PC-3 (cell line): ENCODE data around the gene SLC35D2. TPM values are rescaled to one million over a fixed set of nuclear protein-coding genes. Genes with fewer than 3 reads are reported as not detected.

Experiments used
- ATAC-seq: fragments of 200-7000 bp; cut with Tn5 transposase; 2 replicates; pipeline ENCODE4 v1.9.1; 2020; ENCODE audit warnings: mild to moderate bottlenecking, moderate library complexity
- BruUV-seq: library from RNA; stranded (reverse); fragments of 400-500 nt; replicated peaks from 2 replicates; lab custom pipeline; 2021; lab: Mats Ljungman, UMichigan
- CTCF ChIA-PET: fragments of 300-600 bp; sonication (Branson Sonifier 250); formaldehyde crosslinking; loops from one replicate; lab custom pipeline; 2022; ENCODE audit warnings: antibody characterized with exemption; lab: Charles Lee
- POLR2A ChIA-PET: fragments of 300-600 bp; sonication (Branson Sonifier 250); formaldehyde crosslinking; loops from one replicate; lab custom pipeline; 2022; ENCODE audit warnings: antibody characterized with exemption; ENCODE audit not compliant: unreplicated experiment; lab: Charles Lee
- DNase-seq: peaks from one replicate; pipeline ENCODE4 v3.0.0-alpha.2; 2015
- H2AFZ ChIP-seq: fragments of 300-600 bp; sonication (generic); 2 replicates; pipeline ENCODE4 v1.6.0; 2016; ENCODE audit warnings: antibody characterized with exemption, low read length
- H3F3A ChIP-seq: fragments of 300-600 bp; sonication (generic); one replicate; pipeline ENCODE4 v1.6.0; 2017; ENCODE audit warnings: antibody characterized with exemption, low read length, control low read depth, mild to moderate bottlenecking; ENCODE audit not compliant: unreplicated experiment
- H3K27ac ChIP-seq: fragments of 300-600 bp; sonication (generic); 2 replicates; pipeline ENCODE4 v1.5.1; 2016; ENCODE audit warnings: mild to moderate bottlenecking, low read length
- H3K27me3 ChIP-seq: fragments of 300-600 bp; sonication (generic); 2 replicates; pipeline ENCODE4 v1.6.1; 2016; ENCODE audit warnings: low read length, mixed read lengths
- H3K36me3 ChIP-seq: fragments of 300-600 bp; sonication (generic); 2 replicates; pipeline ENCODE4 v1.6.1; 2016; ENCODE audit warnings: low read depth, mixed run types, low read length, mixed read lengths
- H3K4me1 ChIP-seq: fragments of 300-600 bp; sonication (generic); 2 replicates; pipeline ENCODE4 v1.5.1; 2016; ENCODE audit warnings: low read length; ENCODE audit not compliant: insufficient read depth
- H3K4me2 ChIP-seq: fragments of 300-600 bp; sonication (generic); 2 replicates; pipeline ENCODE4 v1.6.0; 2016; ENCODE audit warnings: low read length
- H3K4me3 ChIP-seq: fragments of 300-600 bp; sonication (generic); 2 replicates; pipeline ENCODE4 v1.5.1; 2016; ENCODE audit warnings: mild to moderate bottlenecking, low read length, mixed read lengths
- H3K79me2 ChIP-seq: fragments of 300-600 bp; sonication (generic); 2 replicates; pipeline ENCODE4 v1.6.1; 2017; ENCODE audit warnings: low read length, mixed read lengths
- H3K9ac ChIP-seq: fragments of 300-600 bp; sonication (generic); 2 replicates; pipeline ENCODE4 v1.6.0; 2016; ENCODE audit warnings: mild to moderate bottlenecking, low read length
- H3K9me2 ChIP-seq: fragments of 300-600 bp; sonication (generic); replicated peaks from 2 replicates; pipeline ENCODE4 v1.6.1; 2016; ENCODE audit warnings: mixed run types, low read length, mixed read lengths
- H3K9me3 ChIP-seq: fragments of 300-600 bp; sonication (generic); 2 replicates; pipeline ENCODE4 v1.6.1; 2016; ENCODE audit warnings: low read length, mixed read lengths
- H4K20me1 ChIP-seq: fragments of 300-600 bp; sonication (generic); 2 replicates; pipeline ENCODE4 v1.6.1; 2016; ENCODE audit warnings: low read length, mixed read lengths
- CTCF ChIP-seq: fragments of 300-600 bp; sonication (generic); conservative IDR thresholded peaks from 2 replicates; pipeline ENCODE4 v1.5.1; 2017; ENCODE audit warnings: antibody characterized with exemption, low read depth, mild to moderate bottlenecking, low read length
- EZH2 ChIP-seq: fragments of 300-600 bp; sonication (generic); IDR thresholded peaks from one replicate; pipeline ENCODE4 v1.6.1; 2017; ENCODE audit warnings: antibody characterized with exemption, mild to moderate bottlenecking, low read length; ENCODE audit not compliant: unreplicated experiment
- EZH2phosphoT487 ChIP-seq: fragments of 300-600 bp; sonication (generic); IDR thresholded peaks from 2 replicates; pipeline ENCODE4 v1.6.1; 2018; ENCODE audit warnings: mild to moderate bottlenecking, antibody characterized with exemption, low read length, borderline replicate concordance
- intact Hi-C: fragments of 100-400 bp; cut with micrococcal nuclease; formaldehyde crosslinking; loops from 2 replicates; pipeline ENCODE4 v1.9.0; 2023
- total RNA-seq: library from RNA; depleted of rRNA; stranded (reverse); fragments of >200 nt; gene quantifications from 2 replicates; pipeline ENCODE4 v1.2.3, GENCODE V29; 2014

Gene SLC35D2
- total RNA-seq, 1 experiment from 2014 or later, result 21.5 TPM

- no peaks in the 10 kb centered on the region for H3K79me2 ChIP-seq
- ChIA-PET CTCF (no interaction called here), POLR2A (no interaction called here)
- H3K27me3 ChIP-seq, result no peaks in the 10 kb centered on the region
- H3K4me3 ChIP-seq, result no peak overlapping the region
- H2AFZ ChIP-seq, result no peak overlapping the region
- intact Hi-C loops, result no loop called here
- BruUV-seq, result no TSS peak
- no peaks in the 10 kb centered on the region for H3K9me3 ChIP-seq
- ATAC-seq (no peak), DNase-seq (no peak)
- H3F3A ChIP-seq, result no peaks in the 10 kb centered on the region
- H3K36me3 ChIP-seq, result no peaks in the 10 kb centered on the region
- no peaks in the 10 kb centered on the region for H3K9me2 ChIP-seq
- no peak overlapping the region for H3K27ac ChIP-seq
- TF ChIP-seq EZH2 (no peak), EZH2phosphoT487 (no peak), CTCF (no peak)
- H3K9ac ChIP-seq, result no peak overlapping the region
- no peak overlapping the region for H3K4me2 ChIP-seq
- H3K4me1 ChIP-seq, result peaks cover 8% of the 10 kb centered on the region
- H4K20me1 ChIP-seq, result no peaks in the 10 kb centered on the region
These were observed 78.3 kb downstream of the SLC35D2 start for GRCh38 chr9:96305171-96305570.

- BruUV-seq, result no TSS peak
- Histone ChIP-seq H3K36me3 (no peaks in the 10 kb centered on the region), H3F3A (no peaks in the 10 kb centered on the region), H3K27me3 (no peaks in the 10 kb centered on the region), H3K9ac (no peak overlapping the region), H3K9me2 (no peaks in the 10 kb centered on the region), H3K9me3 (no peaks in the 10 kb centered on the region), H3K4me2 (no peak overlapping the region), H3K27ac (no peak overlapping the region), H3K4me3 (no peak overlapping the region), H3K79me2 (no peaks in the 10 kb centered on the region), H3K4me1 (peaks cover 16% of the 10 kb centered on the region), H2AFZ (no peak overlapping the region), H4K20me1 (no peaks in the 10 kb centered on the region)
- POLR2A ChIA-PET, result no interaction called here
- CTCF ChIA-PET, result interaction anchor here (0.5 kb wide), 1 partner anchor 149 kb away, joined by 3 read pairs; no protein-coding TSS in a partner anchor
- DNase-seq (no peak), ATAC-seq (no peak)
- TF ChIP-seq EZH2 (no peak), CTCF (no peak), EZH2phosphoT487 (no peak)
- intact Hi-C loops, result no loop called here
These were observed 79.3 kb downstream of the SLC35D2 start for GRCh38 chr9:96304230-96304629.

GRCh38 chr9:96302021-96302420, 81.5 kb downstream of the SLC35D2 start, which contains the start of gene HSD17B3:
HSD17B3 (minus strand) TSS chr9:96302176; CDS start chr9:96302104, 72 bp downstream.
- DNase-seq, result no peak
- Histone ChIP-seq H3F3A (no peaks in the 10 kb centered on the region), H4K20me1 (no peaks in the 10 kb centered on the region), H3K27me3 (no peaks in the 10 kb centered on the region), H3K4me3 (no peak within 1 kb of the TSS), H3K4me1 (peaks cover 21% of the 10 kb centered on the region), H3K9me3 (no peaks in the 10 kb centered on the region), H3K27ac (no peak within 1 kb of the TSS), H3K9ac (no peak within 1 kb of the TSS), H3K36me3 (no peaks in the 10 kb centered on the region), H3K9me2 (no peaks in the 10 kb centered on the region), H2AFZ (0 out of 2 replicates have a peak within 1 kb of the TSS, but pooled peaks have one; percentile 34), H3K4me2 (no peak within 1 kb of the TSS), H3K79me2 (no peaks in the 10 kb centered on the region)
- no peak for ATAC-seq
- no peak for TF ChIP-seq EZH2
- TF ChIP-seq EZH2phosphoT487, result no peak
- TF ChIP-seq CTCF, result no peak
- no TSS peak for BruUV-seq
- CTCF ChIA-PET, result no interaction called here
- POLR2A ChIA-PET, result no interaction called here
- intact Hi-C loops, result no loop called here
